A549 (cell line): ENCODE data around the gene SCGB2A2. TPM values are rescaled to one million over a fixed set of nuclear protein-coding genes. Genes with fewer than 3 reads are reported as not detected.

Source experiments
- ATAC-seq, 2 experiments: fragments of 200-7000 bp in 1 of 2; fragments of >200 bp in 1 of 2; cut with Nextera tagmentation in 1 of 2; cut with Tn5 transposase in 1 of 2; 3 replicates each; pipeline versions ENCODE4 v1.8.0 to v1.9.1; 2018 to 2020; ENCODE audit warnings: mild to moderate bottlenecking in 1 of 2, moderate library complexity in 1 of 2
- CTCF ChIA-PET: fragments of 300-600 bp; sonication (Branson Sonifier 250); formaldehyde crosslinking; extraction: SDS; loops from one replicate; lab custom pipeline; 2021; ENCODE audit warnings: antibody characterized with exemption, inconsistent platforms; lab: Yijun Ruan, JAX
- POLR2A ChIA-PET: fragments of 350-600 bp; formaldehyde crosslinking; extraction: SDS; loops from one replicate; lab custom pipeline; 2021; ENCODE audit warnings: antibody characterized with exemption, inconsistent platforms; lab: Yijun Ruan, JAX
- DNase-seq, 2 experiments: peaks; one replicate each; pipeline versions ENCODE4 v3.0.0 to v3.0.0-alpha.2; 2011 to 2016; ENCODE audit warnings: low read depth in 1 of 2, low spot score in 1 of 2
- FAIRE-seq: peaks from 2 replicates; lab custom pipeline; 2011; peaks lifted over from hg19 to GRCh38; lab: Jason Lieb, UNC
- H3K27ac ChIP-seq, 2 experiments: fragments of >200 bp; sonication (Bioruptor Twin); formaldehyde crosslinking; 3 replicates each; pipeline ENCODE4 v1.5.1; 2016 to 2017
- H3K4me1 ChIP-seq: fragments of >200 bp; sonication (Bioruptor Twin); formaldehyde crosslinking; 3 replicates; pipeline ENCODE4 v1.6.1; 2016
- H3K4me2 ChIP-seq: fragments of >200 bp; sonication (Bioruptor Twin); formaldehyde crosslinking; 3 replicates; pipeline ENCODE4 v1.6.1; 2016
- H3K4me3 ChIP-seq: fragments of >200 bp; sonication (Bioruptor Twin); formaldehyde crosslinking; 3 replicates; pipeline ENCODE4 v1.5.1; 2016
- H3K9me3 ChIP-seq: fragments of >200 bp; sonication (Bioruptor Twin); formaldehyde crosslinking; 3 replicates; pipeline ENCODE4 v1.6.1; 2016
- ATOH8 ChIP-seq: fragments of 250-450 bp; sonication (Bioruptor Pico); IDR thresholded peaks from 2 replicates; pipeline ENCODE4 v1.5.0; 2020; ENCODE audit warnings: low read depth, mild to moderate bottlenecking, moderate library complexity
- BCL3 ChIP-seq: fragments of >200 bp; sonication (Bioruptor Twin); formaldehyde crosslinking; IDR thresholded peaks from 3 replicates; pipeline ENCODE4 v1.6.1; 2016
- BHLHE40 ChIP-seq: IDR thresholded peaks from 2 replicates; pipeline ENCODE4 v1.6.1; 2012; ENCODE audit warnings: low read depth, low read length, inconsistent platforms
- CBX2 ChIP-seq: fragments of 200-600 bp; sonication (generic); IDR thresholded peaks from 2 replicates; pipeline ENCODE4 v1.6.1; 2016; ENCODE audit warnings: low read depth, mild to moderate bottlenecking, borderline replicate concordance
- CEBPB ChIP-seq, 2 experiments: fragments of >200 bp in 1 of 2; sonication (Bioruptor Twin) in 1 of 2; formaldehyde crosslinking in 1 of 2; IDR thresholded peaks; 2 replicates each; pipeline ENCODE4 v1.6.1; 2012 to 2016
- CHD2 ChIP-seq: fragments of 150-350 bp; IDR thresholded peaks from 2 replicates; pipeline ENCODE4 v1.6.1; 2014; ENCODE audit warnings: low read length; ENCODE audit not compliant: partially characterized antibody
- E2F6 ChIP-seq: IDR thresholded peaks from 2 replicates; pipeline ENCODE4 v1.6.1; 2012; ENCODE audit warnings: low read depth, borderline replicate concordance
- EHF ChIP-seq: fragments of 250-450 bp; sonication (Bioruptor Pico); IDR thresholded peaks from 2 replicates; pipeline ENCODE4 v1.5.0; 2020; ENCODE audit warnings: mild to moderate bottlenecking
- EHMT2 ChIP-seq: fragments of 200-600 bp; sonication (generic); IDR thresholded peaks from 2 replicates; pipeline ENCODE4 v1.6.1; 2016; ENCODE audit warnings: antibody characterized with exemption, low read depth, mild to moderate bottlenecking, moderate library complexity
- FOXS1 ChIP-seq: fragments of 250-450 bp; sonication (Bioruptor Pico); IDR thresholded peaks from 2 replicates; pipeline ENCODE4 v1.5.0; 2020; ENCODE audit warnings: mild to moderate bottlenecking, moderate library complexity
- HOXA7 ChIP-seq: fragments of 250-450 bp; sonication (Bioruptor Pico); IDR thresholded peaks from 2 replicates; pipeline ENCODE4 v1.5.0; 2020; ENCODE audit warnings: mild to moderate bottlenecking, moderate library complexity
- HOXB5 ChIP-seq: fragments of 250-450 bp; sonication (Bioruptor Pico); IDR thresholded peaks from 2 replicates; pipeline ENCODE4 v1.5.0; 2020; ENCODE audit warnings: mild to moderate bottlenecking, moderate library complexity
- JUNB ChIP-seq: fragments of >200 bp; sonication (Bioruptor Twin); formaldehyde crosslinking; IDR thresholded peaks from 2 replicates; pipeline ENCODE4 v1.6.1; 2016
- MAZ ChIP-seq: fragments of 150-350 bp; IDR thresholded peaks from 2 replicates; pipeline ENCODE4 v1.6.1; 2014; ENCODE audit warnings: antibody characterized with exemption, low read depth, low read length, borderline replicate concordance
- NPAS2 ChIP-seq: fragments of 250-450 bp; sonication (Bioruptor Pico); IDR thresholded peaks from 2 replicates; pipeline ENCODE4 v1.8.0; 2022; ENCODE audit warnings: mild to moderate bottlenecking, moderate library complexity, borderline replicate concordance
- RAD21 ChIP-seq, 2 experiments: fragments of >200 bp in 1 of 2; sonication (Bioruptor Twin) in 1 of 2; formaldehyde crosslinking in 1 of 2; IDR thresholded peaks in 1 of 2; conservative IDR thresholded peaks in 1 of 2; 2 replicates in 1 of 2; 3 replicates in 1 of 2; pipeline ENCODE4 v1.6.1; 2012 to 2018; ENCODE audit warnings: inconsistent platforms in 1 of 2
- REST ChIP-seq: fragments of 200-600 bp; sonication (generic); IDR thresholded peaks from 2 replicates; pipeline ENCODE4 v1.6.1; 2016; ENCODE audit warnings: antibody characterized with exemption, mild to moderate bottlenecking, moderate library complexity
- RNF2 ChIP-seq: fragments of 200-600 bp; sonication (generic); IDR thresholded peaks from 2 replicates; pipeline ENCODE4 v1.6.1; 2016; ENCODE audit warnings: low read depth, mild to moderate bottlenecking, antibody characterized with exemption, moderate library complexity, borderline replicate concordance
- TP53 ChIP-seq: fragments of 250-450 bp; sonication (Bioruptor Pico); IDR thresholded peaks from 2 replicates; pipeline ENCODE4 v1.5.0; 2021; ENCODE audit warnings: mild to moderate bottlenecking, moderate library complexity
- ZC3H11A ChIP-seq: fragments of 450-650 bp; IDR thresholded peaks from 2 replicates; pipeline ENCODE4 v1.6.1; 2014; ENCODE audit warnings: antibody characterized with exemption, mild to moderate bottlenecking
- ZFP36 ChIP-seq: fragments of 450-650 bp; IDR thresholded peaks from 2 replicates; pipeline ENCODE4 v1.6.1; 2014; ENCODE audit warnings: borderline replicate concordance; ENCODE audit not compliant: partially characterized antibody
- ZSCAN20 ChIP-seq: fragments of 250-450 bp; sonication (Bioruptor Pico); IDR thresholded peaks from 2 replicates; pipeline ENCODE4 v1.8.0; 2022; ENCODE audit warnings: mild to moderate bottlenecking, moderate library complexity
- WGBS: methylation state at CpG from one replicate; pipeline ENCODE4 v1.1.6; 2017; ENCODE audit errors: missing lambda C conversion rate; 5-methylcytosine and 5-hydroxymethylcytosine counted together
- polyA plus RNA-seq, 4 experiments: library from polyadenylated mRNA; depleted of rRNA in 3 of 4; stranded (reverse); fragments of >200 nt; fragmentation: RNase III in 1 of 4; extraction: RNeasy Plus Mini Kit Qiagen cat#74134 plus additional on column Dnase treatment in 1 of 4; gene quantifications; 2 replicates in 3 of 4; 3 replicates in 1 of 4; pipeline ENCODE4 v1.2.3, GENCODE V29; 2011 to 2017
- TF ChIP-seq, protein P1 (sequence below): IDR thresholded peaks from 2 replicates; pipeline ENCODE4 v1.6.1; 2012
- TF ChIP-seq, protein P2 (sequence below): fragments of 450-650 bp; IDR thresholded peaks from 2 replicates; pipeline ENCODE4 v1.6.1; 2014; ENCODE audit warnings: antibody characterized with exemption

SCGB2A2 gene
- polyA plus RNA-seq, 2 of the 4 experiments (the other 2 are of a cell fraction) = not detected

DNA sequence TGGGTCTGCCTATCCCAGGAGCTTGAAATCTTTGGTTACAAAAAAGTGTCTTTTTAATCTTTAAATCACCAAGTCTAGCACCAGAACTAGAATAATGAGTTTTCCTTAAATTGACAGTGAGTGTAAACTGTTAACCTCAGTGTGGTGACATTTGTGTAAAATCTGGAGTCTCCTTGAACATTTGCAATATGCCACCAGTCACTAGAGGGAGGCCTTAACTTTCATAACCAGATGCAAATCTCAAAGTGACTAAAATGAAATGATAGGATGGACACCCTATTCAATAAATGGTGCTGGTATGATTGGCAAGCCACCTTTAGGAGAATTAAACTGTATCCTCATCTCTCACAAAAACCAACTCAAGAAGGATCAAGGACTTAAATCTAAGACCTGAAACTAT is 36.2 kb upstream of the SCGB2A2 start:
- POLR2A ChIA-PET = no interaction called here
- Histone ChIP-seq H3K4me3 (no peak overlapping the region), H3K9me3 (no peaks in the 10 kb centered on the region), H3K4me1 (no peaks in the 10 kb centered on the region), H3K4me2 (no peak overlapping the region), H3K27ac (no peak overlapping the region)
- CTCF ChIA-PET = interaction anchor here (0.6 to 1.3 kb wide), 3 partner anchors 9 to 401 kb away, joined by 3 to 4 read pairs (median 3); no protein-coding TSS in a partner anchor
- FAIRE-seq (no peak), ATAC-seq (no peak), DNase-seq (no peak)
- TF ChIP-seq E2F6 (no peak), BCL3 (no peak), RAD21 (conservative IDR thresholded peaks at IDR 0.05 in 1 of 2, IDR thresholded peaks at IDR 0.05 in 1 of 2) (no peak), EHMT2 (no peak), ZFP36 (no peak), NPAS2 (no peak), FOXS1 (CRISPR knock-in tag) (no peak), ZSCAN20 (CRISPR knock-in tag) (no peak)
- TF ChIP-seq, protein P1, sequence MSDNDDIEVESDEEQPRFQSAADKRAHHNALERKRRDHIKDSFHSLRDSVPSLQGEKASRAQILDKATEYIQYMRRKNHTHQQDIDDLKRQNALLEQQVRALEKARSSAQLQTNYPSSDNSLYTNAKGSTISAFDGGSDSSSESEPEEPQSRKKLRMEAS = no peak
- TF ChIP-seq, protein P2, sequence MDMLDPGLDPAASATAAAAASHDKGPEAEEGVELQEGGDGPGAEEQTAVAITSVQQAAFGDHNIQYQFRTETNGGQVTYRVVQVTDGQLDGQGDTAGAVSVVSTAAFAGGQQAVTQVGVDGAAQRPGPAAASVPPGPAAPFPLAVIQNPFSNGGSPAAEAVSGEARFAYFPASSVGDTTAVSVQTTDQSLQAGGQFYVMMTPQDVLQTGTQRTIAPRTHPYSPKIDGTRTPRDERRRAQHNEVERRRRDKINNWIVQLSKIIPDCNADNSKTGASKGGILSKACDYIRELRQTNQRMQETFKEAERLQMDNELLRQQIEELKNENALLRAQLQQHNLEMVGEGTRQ = no peak

DNA sequence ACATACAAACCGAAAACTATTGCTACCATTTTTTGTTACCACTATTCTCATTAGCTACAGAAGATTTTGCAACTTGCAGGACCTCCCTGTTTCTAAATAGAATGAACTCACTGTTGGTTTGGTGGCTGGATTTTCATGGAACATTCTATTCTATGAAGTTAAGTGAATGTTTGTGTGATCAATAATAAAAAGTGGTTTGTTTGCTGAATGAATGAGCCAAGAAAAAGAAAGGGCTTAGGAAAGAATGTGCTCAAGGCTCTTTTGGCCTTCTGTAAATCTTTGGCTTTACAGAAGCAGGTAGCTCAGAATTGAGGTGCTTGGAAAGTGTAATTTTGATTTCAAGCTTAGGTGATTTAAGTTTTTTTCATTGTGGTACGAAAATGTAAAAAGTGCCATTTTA is 33.8 kb upstream of the SCGB2A2 start:
- no peak overlapping the region for H3K4me2 ChIP-seq
- 1% methylated on average over 2 of the region's 2 CpGs for WGBS
- FAIRE-seq (no peak), ATAC-seq (no peak), DNase-seq (no peak)
- H3K4me1 ChIP-seq = no peaks in the 10 kb centered on the region
- POLR2A ChIA-PET = no interaction called here
- H3K9me3 ChIP-seq = no peaks in the 10 kb centered on the region; the same call in 2 of the 3 replicates
- TF ChIP-seq RAD21 (conservative IDR thresholded peaks at IDR 0.05 in 1 of 2, IDR thresholded peaks at IDR 0.05 in 1 of 2) (no peak), ZSCAN20 (CRISPR knock-in tag) (no peak)
- H3K27ac ChIP-seq = no peak overlapping the region
- no peak overlapping the region for H3K4me3 ChIP-seq
- CTCF ChIA-PET = interaction anchor here (0.7 to 1.2 kb wide), 3 partner anchors 75 to 102 kb away, joined by 3 to 4 read pairs (median 3); no protein-coding TSS in a partner anchor

- H3K4me2 ChIP-seq = no peak overlapping the region
- CTCF ChIA-PET = interaction anchor here (1.2 kb wide), 1 partner anchor 73 kb away, joined by 3 read pairs; no protein-coding TSS in a partner anchor
- WGBS = 46% methylated on average over 4 of the region's 4 CpGs
- POLR2A ChIA-PET = no interaction called here
- DNase-seq = no peak
- H3K9me3 ChIP-seq = no peaks in the 10 kb centered on the region; the same call in 2 of the 3 replicates
- no peak for ATAC-seq
- TF ChIP-seq HOXA7 (CRISPR knock-in tag) = no peak
- no peak for TF ChIP-seq ZC3H11A
- no peak for TF ChIP-seq HOXB5 (CRISPR knock-in tag)
- no peak for TF ChIP-seq CEBPB (IDR thresholded peaks at IDR 0.05)
- TF ChIP-seq BHLHE40 = no peak
- TF ChIP-seq ZSCAN20 (CRISPR knock-in tag) = no peak
- TF ChIP-seq RNF2 = no peak
- TF ChIP-seq EHF (CRISPR knock-in tag) = no peak
- no peak for TF ChIP-seq FOXS1 (CRISPR knock-in tag)
- no peak for TF ChIP-seq TP53
- no peak for TF ChIP-seq ATOH8 (CRISPR knock-in tag)
- no peak for TF ChIP-seq CHD2
- TF ChIP-seq JUNB = no peak
- no peak for TF ChIP-seq MAZ
- TF ChIP-seq REST = no peak
- TF ChIP-seq, protein P1 = no peak
- TF ChIP-seq CBX2 = no peak
- no peak overlapping the region for H3K4me3 ChIP-seq
- no peak overlapping the region for H3K27ac ChIP-seq
- no peak for FAIRE-seq
- H3K4me1 ChIP-seq = peaks cover 8% of the 10 kb centered on the region; the same call in 2 of the 3 replicates
These were observed 32.5 kb upstream of the SCGB2A2 start for GRCh38 chr11:62237499-62237898.
